GM18517 (cell line): ENCODE measurements around the gene DLGAP4.

Experiments
- ATAC-seq: cut with Tn5 transposase; IDR thresholded peaks from one replicate; pipeline ENCODE4 v1.9.1; 2021; ENCODE audit warnings: mild to moderate bottlenecking, moderate library complexity; ENCODE audit not compliant: unreplicated experiment

Gene DLGAP4

GRCh38 chr20:36305602-36306551 is at the start of gene DLGAP4:
Gene DLGAP4 (plus strand): TSS chr20:36306339. CDS start chr20:36431718, 125,379 bp downstream.
- no peak for ATAC-seq

GRCh38 chr20:36259177-36260061 is 46.7 kb upstream of the DLGAP4 start:
- no peak for ATAC-seq

- ATAC-seq, result no peak
These were observed 45.8 kb upstream of the DLGAP4 start for GRCh38 chr20:36260316-36260715.

GRCh38 chr20:36261389-36262105 is 44.6 kb upstream of the DLGAP4 start:
- no peak for ATAC-seq

- no peak for ATAC-seq
These were observed 43.7 kb upstream of the DLGAP4 start for GRCh38 chr20:36262440-36262839.

- ATAC-seq, result no peak
These were observed 41.5 kb upstream of the DLGAP4 start for GRCh38 chr20:36264426-36265246.

- no peak for ATAC-seq
These were observed 40.0 kb upstream of the DLGAP4 start for GRCh38 chr20:36266189-36266588.

GRCh38 chr20:36267605-36268381 is 38.3 kb upstream of the DLGAP4 start:
- no peak for ATAC-seq

GRCh38 chr20:36268440-36269342 is 37.4 kb upstream of the DLGAP4 start:
- ATAC-seq, result no peak

GRCh38 chr20:36269507-36269906 is 36.6 kb upstream of the DLGAP4 start:
- ATAC-seq, result no peak

GRCh38 chr20:36270744-36271638 is 35.1 kb upstream of the DLGAP4 start:
- ATAC-seq, result no peak

GRCh38 chr20:36271639-36272546 is 34.2 kb upstream of the DLGAP4 start:
- no peak for ATAC-seq

- no peak for ATAC-seq
These were observed 33.5 kb upstream of the DLGAP4 start for GRCh38 chr20:36272547-36273220.

- no peak for ATAC-seq
These were observed 32.5 kb upstream of the DLGAP4 start for GRCh38 chr20:36273414-36274180.
